K562 (cell line): ENCODE measurements around the gene SH3TC2. TPM values are rescaled to one million over a fixed set of nuclear protein-coding genes. Genes with fewer than 3 reads are reported as not detected.
A peak's percentile ranks its signal among the peaks of the same experiment; 100 is the strongest.

Source experiments
- CBFA2T3 ChIP-seq: fragments of 450-650 bp; IDR thresholded peaks from 2 replicates; pipeline ENCODE4 v1.6.1; 2017
- COPS2 ChIP-seq: fragments of 450-650 bp; conservative IDR thresholded peaks from 2 replicates; pipeline ENCODE4 v1.6.1; 2016; ENCODE audit warnings: mild to moderate bottlenecking, moderate library complexity
- DDX20 ChIP-seq: fragments of 450-650 bp; IDR thresholded peaks from 2 replicates; pipeline ENCODE4 v1.6.1; 2016; ENCODE audit warnings: missing genetic modification characterization, low read depth, mild to moderate bottlenecking, missing compliant biosample characterization, moderate library complexity
- E2F3 ChIP-seq: fragments of 250-450 bp; sonication (Bioruptor Pico); IDR thresholded peaks from 2 replicates; pipeline ENCODE4 v1.4.0; 2020; ENCODE audit warnings: mild to moderate bottlenecking
- ELK3 ChIP-seq: fragments of 450-650 bp; formaldehyde crosslinking; IDR thresholded peaks from 2 replicates; pipeline ENCODE4 v1.4.0; 2020; ENCODE audit warnings: mild to moderate bottlenecking
- GTF2E2 ChIP-seq: fragments of 200-800 bp; sonication (Bioruptor generic); IDR thresholded peaks from 2 replicates; pipeline ENCODE4 v1.6.1; 2016; ENCODE audit warnings: missing genetic modification characterization, missing compliant biosample characterization
- HMGN3 ChIP-seq: IDR thresholded peaks from 2 replicates; pipeline ENCODE4 v1.6.1; 2011; ENCODE audit warnings: borderline replicate concordance, low read depth, mild to moderate bottlenecking, mixed read lengths, low read length; ENCODE audit not compliant: insufficient read length; ENCODE audit errors: extremely low read depth
- L3MBTL2 ChIP-seq: fragments of 450-650 bp; IDR thresholded peaks from 2 replicates; pipeline ENCODE4 v1.6.1; 2016; ENCODE audit warnings: mild to moderate bottlenecking, moderate library complexity
- MTA3 ChIP-seq: fragments of 450-650 bp; formaldehyde crosslinking; IDR thresholded peaks from 2 replicates; pipeline ENCODE4 v1.6.1; 2017; ENCODE audit warnings: mild to moderate bottlenecking, borderline replicate concordance
- NFRKB ChIP-seq: fragments of 450-650 bp; IDR thresholded peaks from 2 replicates; pipeline ENCODE4 v1.6.1; 2016; ENCODE audit warnings: low read depth
- NFXL1 ChIP-seq: fragments of 450-650 bp; formaldehyde crosslinking; IDR thresholded peaks from 2 replicates; pipeline ENCODE4 v1.4.0; 2021; ENCODE audit warnings: mild to moderate bottlenecking
- PATZ1 ChIP-seq: fragments of 250-450 bp; sonication (Bioruptor Pico); IDR thresholded peaks from 2 replicates; pipeline ENCODE4 v1.5.0; 2020; ENCODE audit warnings: mild to moderate bottlenecking, borderline replicate concordance
- PPARD ChIP-seq: fragments of 250-450 bp; sonication (Bioruptor Pico); IDR thresholded peaks from 2 replicates; pipeline ENCODE4 v1.8.0; 2022; ENCODE audit warnings: inconsistent platforms, mild to moderate bottlenecking, moderate library complexity
- RAD21 ChIP-seq, 2 experiments: fragments of 250-450 bp in 1 of 2; fragments of 450-650 bp in 1 of 2; sonication (Bioruptor Pico) in 1 of 2; formaldehyde crosslinking in 1 of 2; IDR thresholded peaks in 1 of 2; conservative IDR thresholded peaks in 1 of 2; 2 replicates each; pipeline versions ENCODE4 v1.4.0 to v1.8.0; 2020 to 2022; ENCODE audit warnings: mild to moderate bottlenecking in 2 of 2, moderate library complexity in 1 of 2
- RAD51 ChIP-seq: fragments of 450-650 bp; IDR thresholded peaks from 2 replicates; pipeline ENCODE4 v1.7.1; 2016; ENCODE audit warnings: low read depth, mild to moderate bottlenecking, borderline replicate concordance
- RFX7 ChIP-seq: fragments of 250-450 bp; sonication (Bioruptor Pico); IDR thresholded peaks from 2 replicates; pipeline ENCODE4 v1.5.1; 2021; ENCODE audit warnings: mild to moderate bottlenecking
- RNF219 ChIP-seq: fragments of 250-450 bp; sonication (Bioruptor Pico); IDR thresholded peaks from 2 replicates; pipeline ENCODE4 v1.5.0; 2022; ENCODE audit warnings: mild to moderate bottlenecking
- TOE1 ChIP-seq, 2 experiments: fragments of 450-650 bp in 1 of 2; sonication (generic) in 1 of 2; formaldehyde crosslinking in 1 of 2; IDR thresholded peaks; 2 replicates each; pipeline versions ENCODE4 v1.7.1 to v1.8.0; 2016 to 2022; ENCODE audit warnings: borderline replicate concordance in 2 of 2, mild to moderate bottlenecking in 2 of 2, antibody characterized with exemption in 1 of 2, inconsistent platforms in 1 of 2, low read depth in 1 of 2, missing genetic modification reagents in 1 of 2, moderate library complexity in 1 of 2
- ZC3H8 ChIP-seq: fragments of 450-650 bp; IDR thresholded peaks from 2 replicates; pipeline ENCODE4 v1.6.1; 2017
- ZNF589 ChIP-seq: fragments of 200-800 bp; sonication (Bioruptor generic); IDR thresholded peaks from 2 replicates; pipeline ENCODE4 v1.6.1; 2016; ENCODE audit warnings: low read depth, missing genetic modification characterization, missing compliant biosample characterization
- ZZZ3 ChIP-seq: fragments of 450-650 bp; IDR thresholded peaks from 2 replicates; pipeline ENCODE4 v1.6.1; 2016; ENCODE audit warnings: antibody characterized with exemption, mild to moderate bottlenecking, moderate library complexity
- polyA plus RNA-seq, 8 experiments: library from polyadenylated mRNA; depleted of rRNA in 4 of 8; stranded (reverse) in 5 of 8; unstranded in 3 of 8; fragments of >200 nt; fragmentation: Nextera tagmentation in 2 of 8; fragmentation: Illumina TruSeq in 1 of 8; extraction: Ambion mirVana in 2 of 8; extraction: Trizol in 1 of 8; gene quantifications; 2 replicates each; pipeline versions ENCODE4 v1.2.1 to v1.2.3, GENCODE V29; 2011 to 2014; ENCODE audit warnings: inconsistent platforms in 1 of 8, missing spikeins in 1 of 8
- total RNA-seq, 7 experiments: library from RNA; depleted of rRNA in 6 of 7; stranded (reverse); fragments of >200 nt in 6 of 7; fragmentation: Illumina TruSeq in 2 of 7; extraction: Trizol in 2 of 7; gene quantifications; 2 replicates each; pipeline versions ENCODE4 v1.2.1 to v1.2.3, GENCODE V29; 2011 to 2021; ENCODE audit warnings: low replicate concordance in 1 of 7
- TF ChIP-seq, protein P1 (sequence below): fragments of 450-650 bp; IDR thresholded peaks from 2 replicates; pipeline ENCODE4 v1.6.1; 2018; ENCODE audit warnings: mild to moderate bottlenecking, low read depth; ENCODE audit not compliant: partially characterized antibody

Gene SH3TC2
- total and polyA plus RNA-seq, 9 of the 15 experiments (the other 6 are each of a cell fraction or from before 2014, with no cell fraction given), result 0.03 to 0.80 (median 0.55) TPM; not detected in 1

- TF ChIP-seq RAD21 (CRISPR knock-in tag; conservative IDR thresholded peaks at IDR 0.05 in 1 of 2, IDR thresholded peaks at IDR 0.05 in 1 of 2) (0 out of 4 replicates have a peak, but pooled peaks of 1 of the 2 experiments have one; percentile 7), RAD51 (no peak), CBFA2T3 (peak; percentile 77), PPARD (CRISPR knock-in tag) (no peak), ELK3 (no peak), MTA3 (no peak), RNF219 (CRISPR knock-in tag) (no peak), ZZZ3 (no peak), HMGN3 (no peak), TOE1 (IDR thresholded peaks at IDR 0.05; ENCODE audit: borderline replicate concordance) (no peak), TOE1 (CRISPR knock-in tag; IDR thresholded peaks at IDR 0.05; ENCODE audit: borderline replicate concordance, low read depth) (no peak), RFX7 (no peak), L3MBTL2 (no peak), ZNF589 (CRISPR knock-in tag) (0 out of 2 replicates have a peak, but pooled peaks have one; percentile 40), NFXL1 (no peak), COPS2 (no peak), GTF2E2 (tag) (no peak), PATZ1 (CRISPR knock-in tag) (no peak), ZC3H8 (no peak), NFRKB (no peak), E2F3 (CRISPR knock-in tag) (no peak), DDX20 (tag) (no peak)
- TF ChIP-seq, protein P1, sequence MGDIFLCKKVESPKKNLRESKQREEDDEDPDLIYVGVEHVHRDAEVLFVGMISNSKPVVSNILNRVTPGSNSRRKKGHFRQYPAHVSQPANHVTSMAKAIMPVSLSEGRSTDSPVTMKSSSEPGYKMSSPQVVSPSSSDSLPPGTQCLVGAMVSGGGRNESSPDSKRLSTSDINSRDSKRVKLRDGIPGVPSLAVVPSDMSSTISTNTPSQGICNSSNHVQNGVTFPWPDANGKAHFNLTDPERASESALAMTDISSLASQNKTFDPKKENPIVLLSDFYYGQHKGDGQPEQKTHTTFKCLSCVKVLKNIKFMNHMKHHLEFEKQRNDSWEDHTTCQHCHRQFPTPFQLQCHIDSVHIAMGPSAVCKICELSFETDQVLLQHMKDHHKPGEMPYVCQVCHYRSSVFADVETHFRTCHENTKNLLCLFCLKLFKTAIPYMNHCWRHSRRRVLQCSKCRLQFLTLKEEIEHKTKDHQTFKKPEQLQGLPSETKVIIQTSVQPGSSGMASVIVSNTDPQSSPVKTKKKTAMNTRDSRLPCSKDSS, result no peak
Measured at GRCh38 chr5:149046196-149046829, 16.5 kb downstream of the SH3TC2 start (continued).
